PFSK-1 (cell line): ENCODE data around the gene NES.

ENCODE experiments used
- FOXP2 ChIP-seq: optimal IDR thresholded peaks from 2 replicates; pipeline ENCODE3; 2011; ENCODE audit warnings: borderline replicate concordance, control low read depth, inconsistent platforms; ENCODE audit not compliant: insufficient read depth; ENCODE audit errors: extremely low read length, extremely low read depth
- POLR2AphosphoS5 ChIP-seq: IDR thresholded peaks from 2 replicates; pipeline ENCODE4 v1.6.1; 2012; ENCODE audit warnings: low read depth, mild to moderate bottlenecking, control low read depth, low read length, moderate library complexity
- SIN3A ChIP-seq: IDR thresholded peaks from 2 replicates; pipeline ENCODE4 v1.6.1; 2012; ENCODE audit warnings: mild to moderate bottlenecking, low read length, moderate library complexity, borderline replicate concordance; ENCODE audit not compliant: insufficient read depth
- TAF1 ChIP-seq: IDR thresholded peaks from 2 replicates; pipeline ENCODE4 v1.6.1; 2012; ENCODE audit warnings: low read length, control low read depth, borderline replicate concordance; ENCODE audit not compliant: insufficient read depth
- TF ChIP-seq, protein P1 (sequence below), 2 experiments: IDR thresholded peaks; 2 replicates each; pipeline versions ENCODE4 v1.6.1 to v1.8.0; 2011 to 2012; ENCODE audit warnings: low read depth in 2 of 2, low read length in 2 of 2, control low read depth in 1 of 2, inconsistent platforms in 1 of 2, mild to moderate bottlenecking in 1 of 2, moderate library complexity in 1 of 2; ENCODE audit not compliant: insufficient read depth in 1 of 2

The NES gene

DNA sequence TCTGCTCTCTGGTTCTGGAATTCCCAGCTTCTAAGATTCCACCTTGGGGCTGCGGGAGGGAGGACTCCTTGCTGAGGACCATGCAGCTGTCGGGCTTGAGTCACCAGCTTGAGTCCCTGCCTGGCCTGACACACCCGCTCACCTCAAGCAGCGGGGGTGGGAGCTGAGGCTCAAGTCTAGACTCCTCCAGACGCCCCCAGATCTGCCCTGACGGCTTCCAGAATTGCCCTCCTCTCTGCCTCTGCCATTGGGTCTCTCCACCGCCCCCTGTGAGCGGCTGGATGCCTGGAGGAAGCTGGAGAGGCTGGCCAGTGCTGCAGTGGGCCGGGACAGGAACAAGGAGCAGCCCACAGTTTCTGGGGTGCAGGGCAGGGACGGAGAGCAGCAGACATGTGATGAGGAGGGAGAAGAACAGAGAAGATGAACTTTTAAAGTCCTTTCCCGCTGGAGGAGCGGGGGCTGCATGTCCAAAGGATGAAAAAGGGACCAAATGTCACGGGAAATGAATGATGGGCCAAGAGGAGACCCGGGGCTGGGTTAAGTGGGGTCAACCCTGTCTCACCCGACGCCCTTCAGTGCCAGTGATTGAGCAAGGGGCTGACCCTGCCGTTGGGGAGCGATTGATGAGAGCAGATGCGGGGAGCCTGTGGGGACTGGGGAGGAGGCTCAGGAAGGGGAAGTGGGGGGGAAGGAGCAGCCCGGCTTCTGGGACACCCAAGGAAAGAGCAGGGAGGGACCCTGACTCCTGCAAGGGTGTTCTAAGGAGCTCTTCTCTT lies 14.6 kb upstream of the NES start:
- TF ChIP-seq POLR2AphosphoS5 (no peak), SIN3A (no peak), FOXP2 (no peak), TAF1 (no peak)
- TF ChIP-seq, protein P1, sequence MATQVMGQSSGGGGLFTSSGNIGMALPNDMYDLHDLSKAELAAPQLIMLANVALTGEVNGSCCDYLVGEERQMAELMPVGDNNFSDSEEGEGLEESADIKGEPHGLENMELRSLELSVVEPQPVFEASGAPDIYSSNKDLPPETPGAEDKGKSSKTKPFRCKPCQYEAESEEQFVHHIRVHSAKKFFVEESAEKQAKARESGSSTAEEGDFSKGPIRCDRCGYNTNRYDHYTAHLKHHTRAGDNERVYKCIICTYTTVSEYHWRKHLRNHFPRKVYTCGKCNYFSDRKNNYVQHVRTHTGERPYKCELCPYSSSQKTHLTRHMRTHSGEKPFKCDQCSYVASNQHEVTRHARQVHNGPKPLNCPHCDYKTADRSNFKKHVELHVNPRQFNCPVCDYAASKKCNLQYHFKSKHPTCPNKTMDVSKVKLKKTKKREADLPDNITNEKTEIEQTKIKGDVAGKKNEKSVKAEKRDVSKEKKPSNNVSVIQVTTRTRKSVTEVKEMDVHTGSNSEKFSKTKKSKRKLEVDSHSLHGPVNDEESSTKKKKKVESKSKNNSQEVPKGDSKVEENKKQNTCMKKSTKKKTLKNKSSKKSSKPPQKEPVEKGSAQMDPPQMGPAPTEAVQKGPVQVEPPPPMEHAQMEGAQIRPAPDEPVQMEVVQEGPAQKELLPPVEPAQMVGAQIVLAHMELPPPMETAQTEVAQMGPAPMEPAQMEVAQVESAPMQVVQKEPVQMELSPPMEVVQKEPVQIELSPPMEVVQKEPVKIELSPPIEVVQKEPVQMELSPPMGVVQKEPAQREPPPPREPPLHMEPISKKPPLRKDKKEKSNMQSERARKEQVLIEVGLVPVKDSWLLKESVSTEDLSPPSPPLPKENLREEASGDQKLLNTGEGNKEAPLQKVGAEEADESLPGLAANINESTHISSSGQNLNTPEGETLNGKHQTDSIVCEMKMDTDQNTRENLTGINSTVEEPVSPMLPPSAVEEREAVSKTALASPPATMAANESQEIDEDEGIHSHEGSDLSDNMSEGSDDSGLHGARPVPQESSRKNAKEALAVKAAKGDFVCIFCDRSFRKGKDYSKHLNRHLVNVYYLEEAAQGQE (IDR thresholded peaks at IDR 0.05; ENCODE audit: insufficient read depth in 1 of 2, low read depth in 2 of 2, low read length in 2 of 2): no peak

DNA sequence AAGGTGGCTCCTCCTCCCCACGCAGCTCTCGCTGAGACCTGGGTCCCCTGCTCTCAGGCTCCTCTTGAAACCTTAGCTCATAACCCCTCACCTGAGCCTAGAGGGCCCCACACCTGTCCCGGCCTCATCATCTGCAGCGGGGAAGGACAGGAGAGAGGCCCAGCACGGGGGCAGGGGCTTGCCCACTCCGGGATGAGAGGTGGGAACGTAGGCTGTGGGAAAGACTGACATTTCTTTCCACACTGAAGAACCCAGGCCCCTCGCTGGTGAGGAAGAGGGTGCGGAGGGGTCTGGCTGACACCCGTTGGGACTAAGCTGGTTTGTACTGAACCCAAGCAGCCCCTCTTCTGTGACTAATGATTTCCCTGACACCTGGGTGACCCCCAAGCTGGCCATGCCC lies 14.0 kb upstream of the NES start:
- TF ChIP-seq, protein P1 (IDR thresholded peaks at IDR 0.05; ENCODE audit: insufficient read depth in 1 of 2, low read depth in 2 of 2, low read length in 2 of 2): no peak
- TF ChIP-seq TAF1 (no peak), POLR2AphosphoS5 (no peak), FOXP2 (no peak), SIN3A (no peak)

DNA sequence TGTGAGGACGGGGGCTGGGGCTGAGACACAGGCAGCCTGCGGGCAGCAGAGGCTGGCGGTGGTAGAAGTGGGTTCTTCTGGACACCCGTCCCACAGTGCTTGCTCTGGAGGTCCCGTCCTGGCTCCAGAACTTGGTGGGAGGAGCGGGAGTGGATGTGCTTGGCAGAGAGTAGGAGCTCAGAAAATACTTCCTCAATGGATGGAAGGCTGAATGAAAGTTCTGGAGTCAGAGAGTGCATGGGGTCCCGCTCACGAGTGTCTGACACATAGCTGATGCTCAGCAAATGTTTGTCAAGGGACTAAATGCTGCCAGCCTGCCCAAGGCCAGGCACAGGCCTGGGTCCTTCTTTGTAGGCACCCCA lies 13.4 kb upstream of the NES start:
- TF ChIP-seq SIN3A (no peak), TAF1 (no peak), POLR2AphosphoS5 (no peak), FOXP2 (no peak)
- TF ChIP-seq, protein P1 (IDR thresholded peaks at IDR 0.05; ENCODE audit: insufficient read depth in 1 of 2, low read depth in 2 of 2, low read length in 2 of 2): no peak

DNA sequence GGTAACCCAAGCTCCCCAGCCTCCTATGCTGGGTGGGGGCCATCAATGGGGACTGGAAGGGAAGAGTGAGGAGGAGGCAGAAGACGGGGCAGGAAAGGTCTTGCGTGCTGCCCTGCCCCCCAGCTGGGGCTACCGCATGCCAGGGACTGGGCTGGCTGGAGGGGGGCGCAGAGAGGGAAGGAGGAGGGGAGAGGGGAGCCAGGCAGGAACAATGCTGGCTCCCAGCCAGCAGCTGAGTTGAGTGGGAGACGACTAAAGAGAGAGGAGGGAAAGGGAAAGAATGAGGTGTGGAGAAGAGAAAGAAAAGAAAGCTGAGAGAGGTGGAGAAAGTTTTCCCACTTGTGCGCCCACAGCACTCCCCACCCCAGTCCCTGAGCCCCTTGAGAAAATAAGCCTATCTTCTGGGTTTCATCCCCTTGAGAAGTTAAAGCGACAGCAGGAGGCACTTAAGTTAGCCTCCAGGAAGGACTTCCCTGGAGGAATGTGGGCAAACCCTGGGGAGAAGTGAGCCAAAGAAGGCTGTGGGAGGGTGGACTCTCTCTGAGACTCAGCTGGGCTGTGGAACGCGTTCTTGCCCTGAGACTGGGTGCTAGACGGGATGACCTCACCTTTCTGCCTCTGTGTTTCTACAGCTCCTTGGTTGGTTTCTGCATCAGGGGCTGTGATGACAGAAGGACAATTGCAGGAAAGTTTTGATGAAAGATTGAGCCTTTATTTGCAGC lies 12.9 kb upstream of the NES start:
- TF ChIP-seq POLR2AphosphoS5 (no peak), SIN3A (no peak), FOXP2 (no peak), TAF1 (no peak)
- TF ChIP-seq, protein P1 (IDR thresholded peaks at IDR 0.05; ENCODE audit: insufficient read depth in 1 of 2, low read depth in 2 of 2, low read length in 2 of 2): no peak
